ENCODE results near the gene TAF7. TPM values are rescaled to one million over a fixed set of nuclear protein-coding genes. Genes with fewer than 3 reads are reported as not detected.

Gene TAF7, protein sequence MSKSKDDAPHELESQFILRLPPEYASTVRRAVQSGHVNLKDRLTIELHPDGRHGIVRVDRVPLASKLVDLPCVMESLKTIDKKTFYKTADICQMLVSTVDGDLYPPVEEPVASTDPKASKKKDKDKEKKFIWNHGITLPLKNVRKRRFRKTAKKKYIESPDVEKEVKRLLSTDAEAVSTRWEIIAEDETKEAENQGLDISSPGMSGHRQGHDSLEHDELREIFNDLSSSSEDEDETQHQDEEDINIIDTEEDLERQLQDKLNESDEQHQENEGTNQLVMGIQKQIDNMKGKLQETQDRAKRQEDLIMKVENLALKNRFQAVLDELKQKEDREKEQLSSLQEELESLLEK
- 65.0 TPM for total RNA-seq
- long read RNA-seq, transcript TAF7-201 (1 exons, 2,334 nt), result major isoform, 162 of 162 reads
- long read RNA-seq, partial matches to known transcripts, result 0 of 162 reads
- long read RNA-seq, other reads (novel, unspliced or antisense), result 0 of 162 reads

GRCh38 chr5:141320225-141321169 is at the start of gene TAF7:
TAF7 (minus strand) TSS chr5:141320784; CDS start chr5:141320044, 740 bp downstream.
- intact Hi-C loops (cut with DNase I), result no loop called here
- ATAC-seq (peak; percentile 99 to 100), DNase-seq (peak; percentile 94)
- Histone ChIP-seq H3K4me1 (no peaks in the 10 kb centered on the region), H3K4me3 (peak within 1 kb of the TSS; percentile 82), H3K9me3 (peaks cover 69% of the 10 kb centered on the region), H3K27me3 (ENCODE audit: low read depth) (no peaks in the 10 kb centered on the region), H3K36me3 (no peaks in the 10 kb centered on the region), H3K27ac (peak within 1 kb of the TSS; percentile 98)
- TF ChIP-seq, protein P1, sequence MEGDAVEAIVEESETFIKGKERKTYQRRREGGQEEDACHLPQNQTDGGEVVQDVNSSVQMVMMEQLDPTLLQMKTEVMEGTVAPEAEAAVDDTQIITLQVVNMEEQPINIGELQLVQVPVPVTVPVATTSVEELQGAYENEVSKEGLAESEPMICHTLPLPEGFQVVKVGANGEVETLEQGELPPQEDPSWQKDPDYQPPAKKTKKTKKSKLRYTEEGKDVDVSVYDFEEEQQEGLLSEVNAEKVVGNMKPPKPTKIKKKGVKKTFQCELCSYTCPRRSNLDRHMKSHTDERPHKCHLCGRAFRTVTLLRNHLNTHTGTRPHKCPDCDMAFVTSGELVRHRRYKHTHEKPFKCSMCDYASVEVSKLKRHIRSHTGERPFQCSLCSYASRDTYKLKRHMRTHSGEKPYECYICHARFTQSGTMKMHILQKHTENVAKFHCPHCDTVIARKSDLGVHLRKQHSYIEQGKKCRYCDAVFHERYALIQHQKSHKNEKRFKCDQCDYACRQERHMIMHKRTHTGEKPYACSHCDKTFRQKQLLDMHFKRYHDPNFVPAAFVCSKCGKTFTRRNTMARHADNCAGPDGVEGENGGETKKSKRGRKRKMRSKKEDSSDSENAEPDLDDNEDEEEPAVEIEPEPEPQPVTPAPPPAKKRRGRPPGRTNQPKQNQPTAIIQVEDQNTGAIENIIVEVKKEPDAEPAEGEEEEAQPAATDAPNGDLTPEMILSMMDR (IDR thresholded peaks at IDR 0.05), result peak; percentile 83

DNA sequence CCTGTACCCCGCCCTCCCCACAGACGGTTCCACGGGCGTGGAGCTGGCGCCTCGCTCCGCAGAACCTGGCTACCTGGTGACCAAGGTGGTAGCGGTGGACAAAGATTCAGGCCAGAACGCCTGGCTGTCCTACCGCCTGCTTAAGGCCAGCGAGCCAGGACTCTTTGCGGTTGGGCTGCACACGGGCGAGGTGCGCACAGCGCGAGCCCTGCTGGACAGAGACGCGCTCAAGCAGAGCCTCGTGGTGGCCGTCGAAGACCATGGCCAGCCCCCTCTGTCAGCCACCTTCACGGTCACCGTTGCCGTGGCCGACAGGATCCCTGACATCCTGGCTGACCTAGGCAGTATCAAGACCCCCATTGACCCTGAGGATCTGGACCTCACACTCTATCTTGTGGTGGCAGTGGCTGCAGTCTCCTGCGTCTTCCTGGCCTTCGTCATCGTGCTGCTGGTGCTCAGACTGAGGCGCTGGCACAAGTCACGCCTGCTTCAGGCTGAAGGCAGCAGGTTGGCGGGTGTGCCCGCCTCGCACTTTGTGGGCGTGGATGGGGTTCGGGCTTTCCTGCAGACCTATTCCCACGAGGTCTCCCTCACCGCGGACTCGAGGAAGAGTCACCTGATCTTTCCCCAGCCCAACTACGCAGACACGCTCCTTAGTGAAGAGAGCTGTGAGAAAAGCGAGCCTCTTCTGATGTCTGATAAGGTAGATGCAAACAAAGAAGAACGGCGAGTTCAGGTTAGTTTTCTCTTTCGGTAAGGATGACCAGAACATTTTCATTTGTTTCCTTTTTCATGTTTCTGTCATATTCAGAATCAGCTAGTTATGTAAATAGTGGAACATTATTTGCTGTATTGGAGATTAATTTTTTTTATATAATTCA is 45.7 kb upstream of the TAF7 start:
- Histone ChIP-seq H3K9me3 (peaks cover 80% of the 10 kb centered on the region), H3K27me3 (ENCODE audit: low read depth) (peaks cover 47% of the 10 kb centered on the region), H3K36me3 (no peaks in the 10 kb centered on the region), H3K4me1 (no peaks in the 10 kb centered on the region), H3K27ac (no peak overlapping the region), H3K4me3 (no peak overlapping the region)
- intact Hi-C loops (cut with DNase I), result no loop called here
- TF ChIP-seq, protein P1 (IDR thresholded peaks at IDR 0.05), result no peak
- DNase-seq (no peak), ATAC-seq (no peak)

DNA sequence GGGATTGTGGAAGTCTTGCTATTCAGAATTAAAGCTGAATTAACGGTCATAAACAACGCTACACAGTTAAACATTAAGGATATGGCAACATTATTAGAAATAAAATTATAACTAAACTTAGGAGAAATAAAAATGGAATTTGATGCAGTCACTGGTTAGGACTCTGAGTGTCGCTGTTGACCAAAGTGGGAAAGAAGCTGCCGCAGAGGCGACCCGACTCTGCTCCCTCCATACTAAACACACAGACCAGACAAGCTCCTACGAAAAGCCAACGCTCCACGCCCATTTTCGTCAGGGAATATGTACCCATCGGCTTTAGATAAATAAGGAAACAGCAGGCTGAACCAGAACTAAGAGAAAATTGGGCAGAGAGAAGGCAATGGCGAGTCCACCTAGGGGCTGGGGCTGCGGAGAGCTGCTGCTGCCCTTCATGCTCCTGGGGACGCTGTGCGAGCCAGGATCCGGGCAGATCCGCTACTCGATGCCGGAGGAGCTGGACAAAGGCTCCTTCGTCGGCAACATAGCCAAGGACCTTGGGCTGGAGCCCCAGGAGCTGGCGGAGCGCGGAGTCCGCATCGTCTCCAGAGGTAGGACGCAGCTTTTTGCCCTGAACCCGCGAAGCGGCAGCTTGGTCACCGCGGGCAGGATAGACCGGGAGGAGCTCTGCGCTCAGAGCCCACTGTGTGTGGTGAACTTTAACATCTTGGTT is 43.5 kb upstream of the TAF7 start, which contains the start of gene PCDHGA5:
Gene PCDHGA5, plus strand, starts transcription at position 211 of the 709 bp plus-strand sequence. Its CDS starts 169 bp downstream, at position 380.
- no peak for ATAC-seq
- no peak for DNase-seq
- TF ChIP-seq, protein P1 (IDR thresholded peaks at IDR 0.05), result no peak
- Histone ChIP-seq H3K9me3 (peaks cover 79% of the 10 kb centered on the region), H3K27me3 (ENCODE audit: low read depth) (peaks cover 49% of the 10 kb centered on the region), H3K4me1 (no peaks in the 10 kb centered on the region), H3K4me3 (peak within 1 kb of the TSS; percentile 28), H3K27ac (no peak within 1 kb of the TSS), H3K36me3 (no peaks in the 10 kb centered on the region)
- intact Hi-C loops (cut with DNase I), result no loop called here

GRCh38 chr5:141362719-141363118 is 42.1 kb upstream of the TAF7 start:
- DNase-seq (no peak), ATAC-seq (no peak)
- TF ChIP-seq, protein P1 (IDR thresholded peaks at IDR 0.05), result no peak
- intact Hi-C loops (cut with DNase I), result no loop called here
- Histone ChIP-seq H3K4me1 (no peaks in the 10 kb centered on the region), H3K9me3 (peaks cover 80% of the 10 kb centered on the region), H3K27me3 (ENCODE audit: low read depth) (peaks cover 49% of the 10 kb centered on the region), H3K4me3 (no peak overlapping the region), H3K27ac (no peak overlapping the region), H3K36me3 (no peaks in the 10 kb centered on the region)

Data from lower lobe of right lung (tissue), 2 donors.